Neutrophil (primary cell): ENCODE measurements around the gene RHOH.
A peak's percentile ranks its signal among the peaks of the same experiment; 100 is the strongest.

ENCODE experiments used
- H3K27ac ChIP-seq: fragments of 200-600 bp; sonication (generic); 2 replicates; pipeline ENCODE4 v1.5.1; 2016; ENCODE audit warnings: mild to moderate bottlenecking, moderate library complexity
- H3K27me3 ChIP-seq: fragments of 200-600 bp; sonication (generic); 2 replicates; pipeline ENCODE4 v1.6.0; 2016; ENCODE audit warnings: mild to moderate bottlenecking
- H3K36me3 ChIP-seq: fragments of 200-600 bp; sonication (generic); 2 replicates; pipeline ENCODE4 v1.5.1; 2017
- H3K4me1 ChIP-seq, 2 experiments: fragments of 200-600 bp in 1 of 2; sonication (generic) in 1 of 2; 1 replicate in 1 of 2; 2 replicates in 1 of 2; pipeline versions ENCODE4 v1.5.1 to v1.6.1; 2013 to 2016; ENCODE audit warnings: low read depth in 1 of 2, low read length in 1 of 2, mild to moderate bottlenecking in 1 of 2, moderate library complexity in 1 of 2; ENCODE audit not compliant: control insufficient read depth in 1 of 2, insufficient read depth in 1 of 2
- H3K4me3 ChIP-seq, 2 experiments: fragments of 200-600 bp in 1 of 2; sonication (generic) in 1 of 2; 1 replicate in 1 of 2; 2 replicates in 1 of 2; pipeline ENCODE4 v1.5.1; 2013 to 2016; ENCODE audit warnings: low read depth in 1 of 2, low read length in 1 of 2, mild to moderate bottlenecking in 1 of 2, moderate library complexity in 1 of 2
- H3K9me3 ChIP-seq: fragments of 200-600 bp; sonication (generic); 2 replicates; pipeline ENCODE4 v1.5.1; 2016
- TF ChIP-seq, protein P1 (sequence below): fragments of 200-600 bp; sonication (generic); IDR thresholded peaks from 2 replicates; pipeline ENCODE4 v1.5.1; 2016; ENCODE audit warnings: antibody characterized with exemption

Gene RHOH

GRCh38 chr4:40202474-40202873, 5.6 kb downstream of the RHOH start:
- H3K27me3 ChIP-seq, result no peaks in the 10 kb centered on the region
- TF ChIP-seq, protein P1, sequence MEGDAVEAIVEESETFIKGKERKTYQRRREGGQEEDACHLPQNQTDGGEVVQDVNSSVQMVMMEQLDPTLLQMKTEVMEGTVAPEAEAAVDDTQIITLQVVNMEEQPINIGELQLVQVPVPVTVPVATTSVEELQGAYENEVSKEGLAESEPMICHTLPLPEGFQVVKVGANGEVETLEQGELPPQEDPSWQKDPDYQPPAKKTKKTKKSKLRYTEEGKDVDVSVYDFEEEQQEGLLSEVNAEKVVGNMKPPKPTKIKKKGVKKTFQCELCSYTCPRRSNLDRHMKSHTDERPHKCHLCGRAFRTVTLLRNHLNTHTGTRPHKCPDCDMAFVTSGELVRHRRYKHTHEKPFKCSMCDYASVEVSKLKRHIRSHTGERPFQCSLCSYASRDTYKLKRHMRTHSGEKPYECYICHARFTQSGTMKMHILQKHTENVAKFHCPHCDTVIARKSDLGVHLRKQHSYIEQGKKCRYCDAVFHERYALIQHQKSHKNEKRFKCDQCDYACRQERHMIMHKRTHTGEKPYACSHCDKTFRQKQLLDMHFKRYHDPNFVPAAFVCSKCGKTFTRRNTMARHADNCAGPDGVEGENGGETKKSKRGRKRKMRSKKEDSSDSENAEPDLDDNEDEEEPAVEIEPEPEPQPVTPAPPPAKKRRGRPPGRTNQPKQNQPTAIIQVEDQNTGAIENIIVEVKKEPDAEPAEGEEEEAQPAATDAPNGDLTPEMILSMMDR, result no peak
- H3K36me3 ChIP-seq, result no peaks in the 10 kb centered on the region
- no peak overlapping the region for H3K4me3 ChIP-seq
- peaks cover 97% of the 10 kb centered on the region in 2 experiments for H3K4me1 ChIP-seq
- peak overlapping the region; percentile 82 for H3K27ac ChIP-seq
- no peaks in the 10 kb centered on the region for H3K9me3 ChIP-seq

DNA sequence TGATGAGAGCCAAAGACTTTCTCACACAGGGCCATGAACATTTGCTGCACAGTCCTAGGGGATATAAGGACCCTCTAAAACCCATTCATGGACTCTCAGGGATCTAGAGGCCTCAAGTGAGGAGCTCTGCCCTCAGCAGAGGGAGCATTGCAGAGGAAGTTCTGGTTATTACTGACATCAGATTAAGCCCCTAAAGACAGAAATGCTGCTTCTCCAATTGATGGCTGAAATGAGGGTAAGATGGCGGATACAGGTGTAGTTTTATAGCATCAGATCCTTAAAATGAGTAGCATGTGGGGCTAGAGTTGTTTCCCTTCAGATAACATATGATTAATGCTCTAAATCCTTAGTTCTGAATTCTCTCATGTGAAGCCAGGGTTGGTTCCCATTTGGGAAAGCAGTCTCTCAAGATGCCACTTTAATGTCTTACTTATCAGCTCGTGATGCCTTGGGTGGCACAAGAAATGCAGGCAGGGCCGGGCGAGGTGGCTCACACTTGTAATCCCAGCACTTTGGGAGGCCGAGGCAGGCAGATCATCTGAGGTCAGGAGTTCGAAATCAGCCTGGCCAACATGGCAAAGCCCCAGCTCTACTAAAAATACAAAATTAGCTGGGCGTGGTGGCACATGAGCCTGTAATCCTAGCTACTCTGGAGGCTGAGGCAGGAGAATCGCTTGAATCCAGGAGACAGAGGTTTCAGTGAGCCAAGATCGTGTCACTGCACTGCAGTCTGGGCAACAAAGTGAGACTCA, 7.9 kb downstream of the RHOH start:
- Histone ChIP-seq H3K27me3 (no peaks in the 10 kb centered on the region), H3K27ac (peak overlapping the region; percentile 87), H3K4me1 (peaks cover 80 to 82% of the 10 kb centered on the region in 2 experiments), H3K4me3 (peak overlapping the region; percentile 47 to 58), H3K36me3 (no peaks in the 10 kb centered on the region), H3K9me3 (no peaks in the 10 kb centered on the region)
- TF ChIP-seq, protein P1, result no peak

GRCh38 chr4:40205259-40206198, 8.7 kb downstream of the RHOH start:
- H3K27ac ChIP-seq, result peak overlapping the region; percentile 87
- TF ChIP-seq, protein P1, result no peak
- H3K9me3 ChIP-seq, result no peaks in the 10 kb centered on the region
- peak overlapping the region; percentile 47 to 58 for H3K4me3 ChIP-seq
- no peaks in the 10 kb centered on the region for H3K27me3 ChIP-seq
- peaks cover 77 to 82% of the 10 kb centered on the region in 2 experiments for H3K4me1 ChIP-seq
- H3K36me3 ChIP-seq, result no peaks in the 10 kb centered on the region

GRCh38 chr4:40206426-40206825, 9.6 kb downstream of the RHOH start:
- Histone ChIP-seq H3K4me1 (peaks cover 73 to 81% of the 10 kb centered on the region in 2 experiments), H3K27me3 (no peaks in the 10 kb centered on the region), H3K27ac (peak overlapping the region; percentile 87), H3K9me3 (no peaks in the 10 kb centered on the region), H3K36me3 (no peaks in the 10 kb centered on the region), H3K4me3 (peak overlapping the region; percentile 47 to 58)
- TF ChIP-seq, protein P1, result no peak

DNA sequence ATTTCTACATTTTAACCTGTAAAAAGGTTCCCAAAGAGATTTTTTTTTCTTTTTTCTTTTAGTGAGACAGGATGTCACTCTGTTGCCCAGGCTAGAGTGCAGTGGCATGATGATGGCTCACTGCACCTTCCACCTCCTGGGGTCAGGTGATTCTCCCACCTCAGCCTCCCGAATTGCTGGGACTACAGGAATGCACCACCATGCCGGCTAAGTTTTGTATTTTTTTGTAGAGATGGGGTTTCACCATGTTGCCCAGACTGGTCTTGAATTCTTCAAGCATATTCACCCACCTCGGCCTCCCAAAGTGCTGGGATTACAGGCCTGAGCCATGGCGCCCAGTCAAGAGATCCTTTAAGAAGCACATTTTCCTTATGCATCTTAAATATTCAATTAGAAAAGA, 12.6 kb downstream of the RHOH start:
- Histone ChIP-seq H3K27ac (peak overlapping the region; percentile 55), H3K9me3 (no peaks in the 10 kb centered on the region), H3K4me3 (no peak overlapping the region), H3K27me3 (no peaks in the 10 kb centered on the region), H3K36me3 (peaks cover 1% of the 10 kb centered on the region), H3K4me1 (peaks cover 47 to 55% of the 10 kb centered on the region in 2 experiments)
- TF ChIP-seq, protein P1, result no peak
